ENCODE results near the gene MARK1.

GRCh38 chr1:220577926-220578325 is 50.0 kb downstream of the MARK1 start:
- TF ChIP-seq ZBTB21 (CRISPR knock-in tag; IDR thresholded peaks at IDR 0.05; ENCODE audit: borderline replicate concordance), result no peak
- TF ChIP-seq NR1H2 (CRISPR knock-in tag; IDR thresholded peaks at IDR 0.05), result no peak
- TF ChIP-seq SP1 (CRISPR knock-in tag; conservative IDR thresholded peaks at IDR 0.05), result no peak
- TF ChIP-seq ZNF121 (CRISPR knock-in tag; IDR thresholded peaks at IDR 0.05), result no peak
- no peak for TF ChIP-seq FOXJ3 (CRISPR knock-in tag; IDR thresholded peaks at IDR 0.05; ENCODE audit: borderline replicate concordance)
- no peak for TF ChIP-seq HMGXB4 (CRISPR knock-in tag; IDR thresholded peaks at IDR 0.05)
- no peak for TF ChIP-seq CTCF (IDR thresholded peaks at IDR 0.05)
- no peak for TF ChIP-seq TEAD4 (CRISPR knock-in tag; IDR thresholded peaks at IDR 0.05)
- TF ChIP-seq ETV6 (CRISPR knock-in tag; IDR thresholded peaks at IDR 0.05), result no peak
- TF ChIP-seq ATF3 (CRISPR knock-in tag; conservative IDR thresholded peaks at IDR 0.05), result no peak
- TF ChIP-seq NFYB (CRISPR knock-in tag; conservative IDR thresholded peaks at IDR 0.05; ENCODE audit: low read depth), result no peak
- no peak for TF ChIP-seq JUN (CRISPR knock-in tag; IDR thresholded peaks at IDR 0.05)
- no peak for TF ChIP-seq FOXP4 (CRISPR knock-in tag; IDR thresholded peaks at IDR 0.05)

Measured in WTC11 (cell line).